Activated CD4-positive, alpha-beta T cell treated with anti-CD3 and anti-CD28 coated beads, Interleukin-2, Interleukin-4, amounts not matched to agents 100 ng/mL and 50 ng/mL, durations not matched to agents 16 hours and 8 hours (primary cell): ENCODE data around the gene CYP3A5.
"Not testable (repeated sequence)": the region's sequence is repeated elsewhere in the genome, so short reads cannot be mapped to it uniquely, and the experiment has no call there.

Source experiments
- DNase-seq: peaks from one replicate; pipeline ENCODE4 v3.0.0-alpha.2; 2020; ENCODE audit warnings: low spot score

CYP3A5 gene

DNA sequence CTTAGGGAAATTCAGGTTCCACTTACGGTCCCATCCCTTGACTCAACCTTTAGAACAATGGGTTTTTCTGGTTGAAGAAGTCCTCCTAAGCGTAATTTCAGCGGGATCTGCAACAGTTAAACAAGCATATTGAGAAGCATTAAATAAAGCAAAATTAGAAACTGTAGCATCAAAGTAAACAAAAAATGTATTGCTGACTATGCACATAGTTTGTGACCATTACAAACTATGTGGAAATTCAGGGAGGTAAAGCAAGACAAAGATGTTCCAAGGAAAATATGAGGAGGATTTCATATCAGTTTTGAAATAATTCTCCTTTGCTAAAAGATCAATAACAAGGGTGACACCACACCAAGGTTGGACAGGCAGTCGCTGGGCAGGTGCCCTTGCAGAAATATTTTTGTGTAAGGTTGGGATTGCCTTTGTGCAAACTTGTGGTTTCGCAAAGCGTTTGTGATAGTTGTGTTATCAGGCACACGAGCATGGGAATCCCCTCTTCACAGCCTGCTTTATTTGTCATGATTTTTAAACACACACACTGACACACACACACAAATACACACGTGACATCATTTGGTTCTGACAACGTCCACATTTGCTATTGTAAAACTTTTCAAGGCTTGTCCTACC lies 5.4 kb upstream of the CYP3A5 start:
- no peak for DNase-seq

DNA sequence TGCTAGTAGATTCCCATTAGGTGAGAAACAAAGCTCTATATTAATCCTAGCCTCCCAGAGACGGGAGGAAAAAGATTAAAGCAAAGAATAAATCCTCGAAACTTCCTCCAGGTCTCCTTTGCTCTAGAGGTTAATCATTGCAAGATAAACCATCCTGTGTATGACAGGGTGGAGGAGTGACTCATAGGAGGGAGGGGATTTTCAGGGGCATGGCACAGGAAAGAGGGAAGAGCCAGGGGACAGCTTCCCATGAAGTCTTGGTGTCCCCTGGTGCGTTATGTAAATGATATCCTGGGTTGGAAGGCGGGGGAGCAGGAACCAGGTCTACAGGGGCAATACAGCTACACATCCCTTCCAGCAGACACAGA lies 780 bp downstream of the CYP3A5 start:
- no peak for DNase-seq

GRCh38 chr7:99677648-99678045 lies 2.1 kb downstream of the CYP3A5 start:
- no peak for DNase-seq

DNA sequence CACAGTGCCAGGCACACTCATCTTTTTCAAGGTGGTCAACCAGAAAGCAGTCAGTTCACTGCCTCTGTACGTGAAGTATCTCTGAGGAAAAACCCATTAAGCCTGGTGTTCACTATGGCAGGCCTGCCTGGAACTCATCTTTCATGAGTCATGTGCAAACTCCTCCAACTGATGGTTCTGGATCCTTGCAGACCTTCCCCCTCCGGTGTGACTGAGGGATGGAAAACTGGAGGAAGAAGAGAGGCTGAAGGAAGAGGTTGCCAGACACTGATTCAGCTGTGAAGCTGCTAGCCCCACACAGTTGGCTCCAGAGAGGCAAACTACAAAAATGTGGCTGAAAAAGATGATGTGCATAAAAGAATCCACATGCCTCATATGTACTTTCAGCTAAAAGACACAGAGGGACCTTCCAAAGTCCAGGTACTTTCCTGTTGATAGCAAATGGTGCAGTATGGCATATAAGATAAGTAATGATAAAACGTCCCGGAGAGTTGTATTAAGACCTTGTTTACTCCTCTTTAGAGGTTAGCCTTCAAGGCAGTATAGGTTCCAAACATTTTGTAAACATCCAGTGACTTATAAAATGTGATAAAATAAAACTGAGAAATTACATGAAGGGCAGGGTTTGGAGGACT lies 2.7 kb downstream of the CYP3A5 start:
- DNase-seq: no peak

- DNase-seq: no peak
Measured at GRCh38 chr7:99674995-99675742, 4.6 kb downstream of the CYP3A5 start.

DNA sequence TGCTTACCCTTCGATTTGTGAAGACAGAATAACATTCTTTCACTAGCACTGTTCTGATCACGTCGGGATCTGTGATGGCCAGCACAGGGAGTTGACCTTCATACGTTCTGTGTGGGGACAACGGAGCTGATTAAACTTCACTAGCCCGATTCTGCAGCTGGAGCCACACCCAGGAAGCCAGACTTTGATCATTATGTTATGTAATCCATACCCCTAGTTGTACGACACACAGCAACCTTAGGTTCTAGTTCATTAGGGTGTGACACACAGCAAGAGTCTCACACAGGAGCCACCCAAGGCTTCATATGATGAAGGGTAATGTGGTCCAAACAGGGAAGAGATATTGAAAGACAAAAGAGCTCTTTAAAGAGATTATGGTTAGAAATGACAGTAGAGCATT lies 7.2 kb downstream of the CYP3A5 start:
- DNase-seq: no peak

- DNase-seq: no peak
Measured at GRCh38 chr7:99669782-99670181, 10.0 kb downstream of the CYP3A5 start.

GRCh38 chr7:99668541-99668940 lies 11.3 kb downstream of the CYP3A5 start:
- no peak for DNase-seq

DNA sequence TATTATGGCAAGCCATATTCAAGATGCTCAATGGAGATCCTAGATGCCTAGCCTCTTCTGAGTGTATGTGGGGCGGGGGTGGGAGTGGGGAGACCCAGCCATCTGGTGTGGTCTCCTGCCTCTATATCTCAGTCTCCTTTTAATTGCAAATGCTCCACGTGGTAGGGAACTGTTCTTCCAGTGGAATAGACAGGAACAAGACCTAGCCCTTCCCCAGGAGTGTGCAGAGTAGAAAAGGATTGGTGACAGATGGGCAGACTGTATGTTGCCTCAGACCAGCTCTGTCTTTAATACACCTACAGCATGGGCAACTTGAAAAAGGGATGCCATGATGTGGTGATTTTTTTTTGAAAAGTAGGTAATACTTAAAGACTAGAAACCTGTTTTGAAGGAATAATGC lies 12.6 kb downstream of the CYP3A5 start:
- DNase-seq: no peak

GRCh38 chr7:99666013-99666395 lies 13.8 kb downstream of the CYP3A5 start:
- DNase-seq: no peak

GRCh38 chr7:99665312-99666012 lies 14.3 kb downstream of the CYP3A5 start:
- no peak for DNase-seq

GRCh38 chr7:99657879-99658278 lies 21.9 kb downstream of the CYP3A5 start:
- DNase-seq: not testable (repeated sequence)

GRCh38 chr7:99654626-99655025 lies 25.2 kb downstream of the CYP3A5 start:
- not testable (repeated sequence) for DNase-seq

DNA sequence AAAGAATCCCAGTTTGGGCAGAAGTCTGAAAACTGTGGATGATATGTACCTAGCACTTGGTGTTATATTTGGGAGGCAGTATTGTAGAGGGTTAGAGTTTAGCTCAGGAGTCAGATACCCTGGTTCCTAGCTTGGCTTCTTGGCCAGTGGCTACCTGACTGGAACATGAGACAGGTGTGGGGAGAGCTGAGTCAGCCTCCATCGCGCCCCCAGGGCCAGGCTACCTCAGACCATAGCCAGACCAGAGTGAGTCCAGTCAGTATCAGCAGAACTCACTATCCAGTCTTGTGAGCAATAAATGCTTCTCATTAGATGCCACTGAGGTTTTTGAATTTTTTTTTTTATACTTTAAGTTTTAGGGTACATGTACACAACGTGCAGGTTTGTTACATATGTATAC lies 26.0 kb downstream of the CYP3A5 start:
- DNase-seq: no peak

DNA sequence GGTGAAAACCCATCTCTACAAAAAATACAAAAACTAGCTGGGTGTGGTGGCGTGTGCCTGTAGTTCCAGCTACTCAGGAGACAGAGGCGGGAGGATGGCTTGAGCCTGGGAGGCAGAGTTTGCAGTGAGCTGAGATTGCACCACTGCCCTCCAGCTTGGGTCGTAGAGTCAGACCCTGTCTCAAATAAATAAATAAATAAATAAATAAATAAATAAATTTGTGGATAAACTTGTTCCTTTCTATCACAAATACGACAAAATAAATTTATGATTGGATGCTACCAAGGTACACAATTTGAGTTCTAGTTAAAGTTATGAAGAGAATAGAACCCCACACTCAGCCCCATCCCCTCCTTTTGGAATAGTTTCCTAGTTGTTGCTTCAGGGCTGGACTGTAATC lies 26.5 kb downstream of the CYP3A5 start:
- not testable (repeated sequence) for DNase-seq

DNA sequence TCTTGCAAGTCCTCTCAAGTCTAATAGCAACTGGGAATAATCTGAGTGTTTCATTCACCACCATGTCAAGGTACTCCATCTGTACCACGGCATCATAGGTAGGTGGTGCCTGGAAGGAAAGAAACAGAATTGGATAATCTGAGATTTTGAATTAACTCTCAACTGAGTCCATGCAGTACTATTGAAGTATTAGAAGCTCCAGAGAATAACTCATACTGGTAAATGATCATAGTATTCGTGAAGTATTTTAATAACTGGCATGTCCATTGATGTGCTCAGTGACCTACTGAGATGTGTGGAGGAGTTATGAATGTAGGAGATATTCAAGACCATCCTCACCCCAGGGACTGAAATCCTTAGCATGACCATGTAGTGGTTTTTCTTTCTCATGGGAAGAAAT lies 27.1 kb downstream of the CYP3A5 start:
- DNase-seq: no peak

GRCh38 chr7:99651290-99651689 lies 28.5 kb downstream of the CYP3A5 start:
- DNase-seq: no peak

- DNase-seq: no peak
Measured at GRCh38 chr7:99648843-99649242, 31.0 kb downstream of the CYP3A5 start.

- no peak for DNase-seq
Measured at GRCh38 chr7:99645590-99645989, 34.2 kb downstream of the CYP3A5 start.

DNA sequence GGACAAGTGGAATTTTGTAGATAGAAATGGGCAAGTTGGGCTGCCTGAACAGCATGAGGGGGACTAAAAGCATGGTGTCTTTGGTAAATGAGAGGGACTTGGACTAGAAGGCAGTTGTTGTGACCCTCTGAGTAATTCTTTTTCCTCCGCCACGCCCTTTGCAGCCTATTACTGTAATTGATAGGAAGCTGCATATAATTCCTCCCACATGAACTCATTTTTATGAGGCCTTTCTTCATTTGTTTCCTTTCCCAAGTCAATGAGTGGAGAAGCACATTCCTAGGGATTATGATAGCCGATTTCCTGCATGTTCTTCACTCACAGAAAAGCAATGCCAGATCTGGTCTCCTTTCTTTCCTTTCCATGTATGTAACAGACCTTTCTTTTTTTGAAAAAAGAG lies 35.4 kb downstream of the CYP3A5 start:
- no peak for DNase-seq

DNA sequence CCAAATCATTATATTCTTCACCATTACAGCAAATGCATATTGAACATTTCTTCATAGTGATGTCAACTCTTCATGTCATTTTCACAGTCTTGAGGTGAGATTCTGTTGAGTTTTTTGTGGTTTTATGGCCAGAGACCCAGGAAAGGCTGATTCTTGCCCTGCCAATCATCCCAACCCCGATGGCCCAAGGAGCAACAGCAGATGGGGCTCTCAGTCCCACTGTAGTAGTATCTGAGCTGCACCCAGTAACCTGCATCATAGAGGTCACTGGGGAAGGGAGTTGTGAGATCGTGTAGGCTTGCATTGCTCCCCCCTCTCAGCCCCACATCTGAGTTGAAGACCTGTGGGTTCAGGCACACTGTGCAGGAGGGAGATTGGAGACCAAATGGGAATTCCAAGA lies 36.3 kb downstream of the CYP3A5 start:
- DNase-seq: no peak

DNA sequence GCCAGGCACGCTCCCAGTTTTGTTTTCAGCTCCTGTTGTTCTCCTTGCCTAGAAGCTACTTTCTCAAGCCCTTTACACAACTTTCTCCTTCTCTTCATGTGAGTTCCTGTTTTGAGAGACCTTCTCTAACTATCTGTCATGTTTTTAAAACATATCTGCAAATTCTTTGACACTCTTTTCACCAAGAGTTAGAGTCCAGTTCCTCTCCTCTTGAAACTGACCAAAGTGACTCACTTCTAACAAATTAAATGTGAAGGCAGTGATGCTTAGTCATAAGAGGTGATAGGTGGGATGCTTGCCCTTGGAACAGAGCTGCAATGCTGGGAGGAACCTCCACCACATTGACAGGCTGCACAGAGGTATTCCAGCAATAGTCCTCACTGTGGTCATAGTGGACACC lies 37.8 kb downstream of the CYP3A5 start:
- no peak for DNase-seq

GRCh38 chr7:99639267-99639666 lies 40.5 kb downstream of the CYP3A5 start:
- no peak for DNase-seq
